Ovary (tissue), 9 donors: ENCODE results near the gene MS4A4E. TPM values are rescaled to one million over a fixed set of nuclear protein-coding genes. Genes with fewer than 3 reads are reported as not detected.
A peak's percentile ranks its signal among the peaks of the same experiment; 100 is the strongest.

ENCODE experiments used
- DNase-seq, 5 donors: peaks; one replicate each; pipeline ENCODE4 v3.0.0-alpha.2; 2019 to 2020
- H3K27ac ChIP-seq, 2 donors: fragments of 200-600 bp; one replicate each; pipeline versions ENCODE4 v1.5.1 to v1.8.0; 2019 to 2022
- H3K27me3 ChIP-seq: fragments of 200-600 bp; one replicate; pipeline ENCODE4 v1.8.0; 2022
- H3K36me3 ChIP-seq: fragments of 200-600 bp; sonication (generic); one replicate; pipeline ENCODE4 v1.5.1; 2019
- H3K4me1 ChIP-seq: one replicate; pipeline ENCODE4 v1.8.1; 2013; ENCODE audit warnings: mild to moderate bottlenecking, moderate library complexity; ENCODE audit not compliant: insufficient read depth
- H3K4me3 ChIP-seq: fragments of 200-600 bp; sonication (generic); one replicate; pipeline ENCODE4 v1.5.1; 2017
- H3K9me3 ChIP-seq, 2 donors: fragments of 200-600 bp in 1 of 2; sonication (generic) in 1 of 2; one replicate each; pipeline versions ENCODE4 v1.5.1 to v1.8.1; 2013 to 2019; ENCODE audit warnings: mild to moderate bottlenecking in 1 of 2, moderate library complexity in 1 of 2
- EP300 ChIP-seq: sonication (generic); formaldehyde crosslinking; IDR thresholded peaks from one replicate; pipeline ENCODE4 v1.6.1; 2017; ENCODE audit warnings: antibody characterized with exemption
- POLR2A ChIP-seq: fragments of 450-650 bp; IDR thresholded peaks from one replicate; pipeline ENCODE4 v1.6.1; 2017; ENCODE audit warnings: antibody characterized with exemption, mild to moderate bottlenecking, moderate library complexity
- WGBS, 3 donors: extraction: QIAGEN DNeasy Blood & Tissue Kit in 1 of 3; methylation state at CpG; one replicate each; pipeline versions ENCODE4 v1.1.5 to v1.1.7; 2013 to 2017; 5-methylcytosine and 5-hydroxymethylcytosine counted together
- intact Hi-C, 4 donors: fragments of 100-400 bp; cut with DNase I; formaldehyde crosslinking; loops; one replicate each; pipeline versions ENCODE4 v1.11.0 to v1.15.1; 2022 to 2023
- polyA plus RNA-seq, 2 donors: library from polyadenylated mRNA; stranded (reverse); fragments of 200-250 nt in 1 of 2; fragments of 350-450 nt in 1 of 2; fragmentation: Illumina TruSeq in 1 of 2; extraction: RNeasy Lipid Tissue Mini Kit (QIAGEN cat#74804) in 1 of 2; gene quantifications; one replicate each; pipeline ENCODE4 v1.2.3, GENCODE V29; 2013 to 2014
- total RNA-seq, 7 donors: library from RNA; depleted of rRNA in 2 of 7; stranded (reverse); fragments of >200 nt in 2 of 7; fragmentation: NEBNext Ultra II Directional in 3 of 7; extraction: Animal tissue kit (Norgen Biotek cat#: 25700) in 3 of 7; gene quantifications; one replicate each; pipeline versions ENCODE4 v1.1.0 to v1.2.4, GENCODE V29; 2016 to 2023
- TF ChIP-seq, protein P1 (sequence below), 3 donors: fragments of 450-650 bp in 2 of 3; fragments of 200-600 bp in 1 of 3; IDR thresholded peaks; one replicate each; pipeline versions ENCODE4 v1.5.1 to v1.8.0; 2016 to 2022; ENCODE audit warnings: antibody characterized with exemption in 3 of 3, mild to moderate bottlenecking in 1 of 3
- donor health status: DM: no; HTN: no; CAD: no; lungs with moderate emphysema.
- donor health status: DM: no; HTN: no; CAD: no.
- donor health status: Bipolar disorder and iron deficiency.
- donor health status: DM: yes; HTN: yes; CAD: no.
- donor health status: DM: no; HTN: no; CAD: no.
- donor health status: DM: yes; HTN: yes; CAD: no.

The MS4A4E gene
- total and polyA plus RNA-seq, 9 donors, result 0.27 to 1.3 (median 0.71) TPM

- TF ChIP-seq, protein P1, sequence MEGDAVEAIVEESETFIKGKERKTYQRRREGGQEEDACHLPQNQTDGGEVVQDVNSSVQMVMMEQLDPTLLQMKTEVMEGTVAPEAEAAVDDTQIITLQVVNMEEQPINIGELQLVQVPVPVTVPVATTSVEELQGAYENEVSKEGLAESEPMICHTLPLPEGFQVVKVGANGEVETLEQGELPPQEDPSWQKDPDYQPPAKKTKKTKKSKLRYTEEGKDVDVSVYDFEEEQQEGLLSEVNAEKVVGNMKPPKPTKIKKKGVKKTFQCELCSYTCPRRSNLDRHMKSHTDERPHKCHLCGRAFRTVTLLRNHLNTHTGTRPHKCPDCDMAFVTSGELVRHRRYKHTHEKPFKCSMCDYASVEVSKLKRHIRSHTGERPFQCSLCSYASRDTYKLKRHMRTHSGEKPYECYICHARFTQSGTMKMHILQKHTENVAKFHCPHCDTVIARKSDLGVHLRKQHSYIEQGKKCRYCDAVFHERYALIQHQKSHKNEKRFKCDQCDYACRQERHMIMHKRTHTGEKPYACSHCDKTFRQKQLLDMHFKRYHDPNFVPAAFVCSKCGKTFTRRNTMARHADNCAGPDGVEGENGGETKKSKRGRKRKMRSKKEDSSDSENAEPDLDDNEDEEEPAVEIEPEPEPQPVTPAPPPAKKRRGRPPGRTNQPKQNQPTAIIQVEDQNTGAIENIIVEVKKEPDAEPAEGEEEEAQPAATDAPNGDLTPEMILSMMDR (IDR thresholded peaks at IDR 0.05), result no peak
- TF ChIP-seq EP300 (no peak), POLR2A (no peak)
- H3K4me3 ChIP-seq, result no peak overlapping the region
- H3K27ac ChIP-seq, result no peak overlapping the region
- no peak for DNase-seq
- intact Hi-C loops, result no loop called here
- H3K36me3 ChIP-seq, result no peaks in the 10 kb centered on the region
- H3K9me3 ChIP-seq, result no peaks in the 10 kb centered on the region
- H3K4me1 ChIP-seq, result no peaks in the 10 kb centered on the region
- H3K27me3 ChIP-seq, result no peaks in the 10 kb centered on the region
Measured at GRCh38 chr11:60172011-60172410, 70.9 kb downstream of the MS4A4E start.

GRCh38 chr11:60170566-60170965 lies 72.4 kb downstream of the MS4A4E start:
- H3K4me3 ChIP-seq, result no peak overlapping the region
- H3K27me3 ChIP-seq, result no peaks in the 10 kb centered on the region
- no peak for DNase-seq
- no peak overlapping the region for H3K27ac ChIP-seq
- H3K36me3 ChIP-seq, result no peaks in the 10 kb centered on the region
- WGBS, 3 donors, result 91 to 98% (median 97%) methylated on average over 1 of the region's 1 CpG
- no peaks in the 10 kb centered on the region for H3K4me1 ChIP-seq
- intact Hi-C loops, result no loop called here
- no peak for TF ChIP-seq POLR2A
- no peak for TF ChIP-seq EP300
- TF ChIP-seq, protein P1 (IDR thresholded peaks at IDR 0.05), result no peak
- no peaks in the 10 kb centered on the region for H3K9me3 ChIP-seq

- peak in 2 of 5 donors; percentile 22 to 32 for DNase-seq
- WGBS, 3 donors, result 83 to 86% (median 86%) methylated on average over 6 of the region's 6 CpGs
- no peaks in the 10 kb centered on the region for H3K4me1 ChIP-seq
- intact Hi-C loops, result no loop called here
- H3K4me3 ChIP-seq, result no peak overlapping the region
- H3K27me3 ChIP-seq, result no peaks in the 10 kb centered on the region
- H3K9me3 ChIP-seq, result no peaks in the 10 kb centered on the region
- TF ChIP-seq POLR2A (no peak), EP300 (no peak)
- TF ChIP-seq, protein P1 (IDR thresholded peaks at IDR 0.05), result no peak
- no peak overlapping the region for H3K27ac ChIP-seq
- H3K36me3 ChIP-seq, result no peaks in the 10 kb centered on the region
Measured at GRCh38 chr11:60169264-60169915, 73.5 kb downstream of the MS4A4E start.

DNA sequence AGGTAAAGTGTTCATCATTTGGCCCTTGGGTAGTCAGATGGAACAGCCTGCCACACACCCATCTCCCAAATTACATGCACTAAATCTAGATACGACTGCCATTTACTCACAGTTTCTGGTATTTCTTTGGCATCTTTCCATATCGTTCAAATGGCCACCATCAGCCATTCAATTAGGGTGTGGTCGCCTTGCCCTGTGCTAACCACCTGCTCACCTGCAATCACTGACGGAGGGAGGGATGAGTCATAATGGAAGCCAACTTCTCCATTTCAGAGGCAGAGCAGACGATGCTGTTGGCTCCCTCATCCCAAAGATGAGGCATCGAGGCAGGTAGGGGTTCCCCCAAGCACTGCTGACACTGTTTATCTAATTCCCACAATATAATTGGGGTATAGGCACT lies 74.6 kb downstream of the MS4A4E start:
- H3K36me3 ChIP-seq, result no peaks in the 10 kb centered on the region
- intact Hi-C loops, result no loop called here
- no peak overlapping the region for H3K4me3 ChIP-seq
- DNase-seq, result no peak
- H3K27ac ChIP-seq, result no peak overlapping the region
- H3K9me3 ChIP-seq, result no peaks in the 10 kb centered on the region
- WGBS, 3 donors, result 93 to 94% (median 94%) methylated on average over 6 of the region's 6 CpGs
- no peak for TF ChIP-seq EP300
- TF ChIP-seq, protein P1 (IDR thresholded peaks at IDR 0.05), result no peak
- no peak for TF ChIP-seq POLR2A
- no peaks in the 10 kb centered on the region for H3K4me1 ChIP-seq
- H3K27me3 ChIP-seq, result no peaks in the 10 kb centered on the region
